OCI-LY7 (cell line): ENCODE data around the gene GHITM. TPM values are rescaled to one million over a fixed set of nuclear protein-coding genes. Genes with fewer than 3 reads are reported as not detected.

Experiments
- BruUV-seq: library from RNA; stranded (reverse); fragments of 400-500 nt; replicated peaks from 2 replicates; lab custom pipeline; 2021; lab: Mats Ljungman, UMichigan
- CTCF ChIA-PET: fragments of 300-600 bp; sonication (Branson Sonifier 250); formaldehyde crosslinking; loops from one replicate; lab custom pipeline; 2022; ENCODE audit warnings: antibody characterized with exemption; ENCODE audit not compliant: unreplicated experiment; lab: Charles Lee
- POLR2A ChIA-PET: fragments of 300-600 bp; sonication (Branson Sonifier 250); formaldehyde crosslinking; loops from one replicate; lab custom pipeline; 2022; ENCODE audit warnings: antibody characterized with exemption; lab: Charles Lee
- DNase-seq: peaks from one replicate; pipeline ENCODE4 v3.0.0-alpha.2; 2015; ENCODE audit warnings: low spot score
- H2AFZ ChIP-seq: fragments of 200-600 bp; sonication (generic), shearing (Covaris generic); 2 replicates; pipeline ENCODE4 v1.6.1; 2014; ENCODE audit warnings: mild to moderate bottlenecking, antibody characterized with exemption, low read length, moderate library complexity
- H3K27ac ChIP-seq: fragments of 200-600 bp; sonication (generic); 2 replicates; pipeline ENCODE4 v1.5.1; 2014; ENCODE audit warnings: mixed run types, low read depth, mild to moderate bottlenecking, moderate library complexity, low read length, inconsistent platforms; ENCODE audit not compliant: poor library complexity, severe bottlenecking
- H3K36me3 ChIP-seq: fragments of 200-600 bp; sonication (generic); 2 replicates; pipeline ENCODE4 v1.6.1; 2014; ENCODE audit warnings: mild to moderate bottlenecking, antibody characterized with exemption, low read length, moderate library complexity, mixed read lengths; ENCODE audit not compliant: insufficient read depth
- H3K4me1 ChIP-seq: fragments of 200-600 bp; sonication (generic); 2 replicates; pipeline ENCODE4 v1.5.1; 2014; ENCODE audit warnings: mild to moderate bottlenecking, low read length; ENCODE audit not compliant: insufficient read depth, poor library complexity, severe bottlenecking
- H3K4me2 ChIP-seq: fragments of 200-600 bp; sonication (generic); 2 replicates; pipeline ENCODE4 v1.6.1; 2014; ENCODE audit warnings: mild to moderate bottlenecking, low read length
- H3K4me3 ChIP-seq: fragments of 200-600 bp; sonication (generic); 2 replicates; pipeline ENCODE4 v1.5.1; 2014; ENCODE audit warnings: mild to moderate bottlenecking, low read depth, low read length; ENCODE audit not compliant: poor library complexity, severe bottlenecking
- H3K79me2 ChIP-seq: fragments of 200-600 bp; sonication (generic); 2 replicates; pipeline ENCODE4 v1.6.1; 2016; ENCODE audit warnings: low read depth, mild to moderate bottlenecking, low read length, moderate library complexity, mixed read lengths; ENCODE audit not compliant: insufficient read depth
- H3K9me2 ChIP-seq: fragments of 200-600 bp; sonication (generic); 2 replicates; pipeline ENCODE4 v1.6.1; 2016; ENCODE audit warnings: mild to moderate bottlenecking, low read length, mixed read lengths; ENCODE audit not compliant: insufficient read depth
- H3K9me3 ChIP-seq: fragments of 200-600 bp; sonication (generic); 2 replicates; pipeline ENCODE4 v1.6.1; 2014; ENCODE audit warnings: mild to moderate bottlenecking, mixed run types, low read length, mixed read lengths
- H4K20me1 ChIP-seq: fragments of 200-600 bp; sonication (generic); 2 replicates; pipeline ENCODE4 v1.6.1; 2014; ENCODE audit warnings: mild to moderate bottlenecking, antibody characterized with exemption, low read length, moderate library complexity, mixed read lengths; ENCODE audit not compliant: insufficient read depth
- CTCF ChIP-seq: fragments of 200-600 bp; sonication (generic); conservative IDR thresholded peaks from 2 replicates; pipeline ENCODE4 v1.5.1; 2014; ENCODE audit warnings: mild to moderate bottlenecking, antibody characterized with exemption, low read length, moderate library complexity, mixed read lengths
- EZH2phosphoT487 ChIP-seq: fragments of 200-600 bp; sonication (generic); IDR thresholded peaks from 2 replicates; pipeline ENCODE4 v1.6.1; 2018; ENCODE audit warnings: low read depth, borderline replicate concordance, mild to moderate bottlenecking, mixed run types, antibody characterized with exemption, low read length, moderate library complexity, mixed read lengths
- intact Hi-C: fragments of 100-400 bp; cut with micrococcal nuclease; formaldehyde crosslinking; loops from one replicate; pipeline ENCODE4 v1.10.0; 2022; ENCODE audit not compliant: unreplicated experiment
- total RNA-seq, 2 experiments: library from RNA; depleted of rRNA in 1 of 2; stranded (reverse); fragments of >200 nt in 1 of 2; shearing (Covaris generic) in 1 of 2; gene quantifications; 2 replicates each; pipeline ENCODE4 v1.2.3, GENCODE V29; 2014 to 2022

GHITM gene
- total RNA-seq, 2 experiments from 2014 or later: 103 to 132 TPM

DNA sequence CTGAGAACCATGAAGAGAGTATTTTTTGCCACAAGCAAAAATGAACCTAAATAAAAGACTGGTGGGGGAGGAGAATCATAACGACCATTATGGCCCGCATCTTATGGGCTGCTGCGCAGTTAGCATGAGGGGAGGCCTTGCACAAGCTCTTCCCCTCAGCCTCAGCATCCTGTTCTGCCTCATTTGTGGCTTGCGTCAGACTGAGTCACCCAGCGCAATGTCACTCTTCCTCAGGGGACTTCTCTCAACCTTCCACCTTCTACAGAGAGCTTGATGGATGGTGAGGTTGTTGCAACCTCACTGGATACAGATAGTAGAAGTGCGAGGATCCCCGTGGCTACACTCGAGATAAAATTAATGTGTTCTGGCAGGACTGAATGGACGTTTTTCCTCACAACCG is 17.5 kb downstream of the GHITM start:
- H3K4me1 ChIP-seq: no peaks in the 10 kb centered on the region
- TF ChIP-seq EZH2phosphoT487 (no peak), CTCF (no peak)
- POLR2A ChIA-PET: interaction anchor here (0.5 to 1.3 kb wide), 2 partner anchors 9 to 1017 kb away, joined by 3 to 5 read pairs; no protein-coding TSS in a partner anchor
- peaks cover 40% of the 10 kb centered on the region for H3K36me3 ChIP-seq
- H3K4me3 ChIP-seq: no peak overlapping the region
- CTCF ChIA-PET: no interaction called here
- H4K20me1 ChIP-seq: no peaks in the 10 kb centered on the region
- H3K79me2 ChIP-seq: no peaks in the 10 kb centered on the region
- no TSS peak for BruUV-seq
- intact Hi-C loops: no loop called here
- DNase-seq: no peak
- no peak overlapping the region for H3K4me2 ChIP-seq
- no peaks in the 10 kb centered on the region for H3K9me2 ChIP-seq
- H2AFZ ChIP-seq: no peak overlapping the region
- H3K27ac ChIP-seq: no peak overlapping the region
- no peaks in the 10 kb centered on the region for H3K9me3 ChIP-seq

- Histone ChIP-seq H4K20me1 (no peaks in the 10 kb centered on the region), H3K36me3 (peaks cover 27% of the 10 kb centered on the region), H3K4me3 (no peak overlapping the region), H3K27ac (no peak overlapping the region), H3K4me2 (no peak overlapping the region), H3K9me3 (no peaks in the 10 kb centered on the region), H3K4me1 (no peaks in the 10 kb centered on the region), H3K9me2 (no peaks in the 10 kb centered on the region), H3K79me2 (no peaks in the 10 kb centered on the region), H2AFZ (no peak overlapping the region)
- intact Hi-C loops: no loop called here
- TF ChIP-seq EZH2phosphoT487 (no peak), CTCF (no peak)
- ChIA-PET POLR2A (interaction anchor here (0.6 to 1.3 kb wide), 2 partner anchors 10 to 533 kb away, joined by 3 to 4 read pairs; no protein-coding TSS in a partner anchor), CTCF (no interaction called here)
- DNase-seq: no peak
- BruUV-seq: no TSS peak
These were observed 18.8 kb downstream of the GHITM start for GRCh38 chr10:84158061-84158460.

DNA sequence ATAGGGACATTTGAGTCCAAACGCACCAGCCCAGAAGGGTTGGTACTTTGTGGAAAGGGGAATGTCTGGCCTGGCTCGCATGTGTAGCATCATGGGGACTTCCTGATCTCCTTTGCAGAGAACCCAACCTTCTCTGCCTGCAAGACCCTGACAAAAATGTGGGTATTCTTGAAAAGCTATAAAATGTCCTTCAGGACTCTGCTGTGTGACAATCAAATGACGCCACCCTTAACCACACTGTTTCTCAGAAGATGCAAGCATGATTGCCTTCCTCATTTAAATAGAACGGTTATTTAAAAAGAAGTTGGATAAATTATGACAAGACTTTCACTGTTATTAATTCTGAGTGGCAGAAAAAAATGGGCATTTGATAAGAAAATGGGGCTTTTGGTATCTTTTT is 19.2 kb downstream of the GHITM start:
- Histone ChIP-seq H3K79me2 (no peaks in the 10 kb centered on the region), H3K27ac (no peak overlapping the region), H3K4me1 (no peaks in the 10 kb centered on the region), H3K9me3 (no peaks in the 10 kb centered on the region), H2AFZ (no peak overlapping the region), H3K36me3 (peaks cover 23% of the 10 kb centered on the region), H3K4me3 (no peak overlapping the region), H3K9me2 (no peaks in the 10 kb centered on the region), H4K20me1 (no peaks in the 10 kb centered on the region), H3K4me2 (no peak overlapping the region)
- POLR2A ChIA-PET: interaction anchor here (0.6 to 1.1 kb wide), 2 partner anchors 15 to 533 kb away, joined by 3 to 4 read pairs; no protein-coding TSS in a partner anchor
- DNase-seq: no peak
- no TSS peak for BruUV-seq
- intact Hi-C loops: no loop called here
- TF ChIP-seq CTCF (no peak), EZH2phosphoT487 (no peak)
- CTCF ChIA-PET: no interaction called here
